ENCODE results near the gene SAMSN1. TPM values are rescaled to one million over a fixed set of nuclear protein-coding genes. Genes with fewer than 3 reads are reported as not detected.
A peak's percentile ranks its signal among the peaks of the same experiment; 100 is the strongest.

Gene SAMSN1
- total and polyA plus RNA-seq, 8 donors = 1.6 to 21.6 (median 11.1) TPM; not detected in 1

GRCh38 chr21:14480411-14481031, 65.6 kb downstream of the SAMSN1 start:
- H3K4me1 ChIP-seq = peaks cover 0 to 25% (median 9%) of the 10 kb centered on the region in 4 donors
- H3K9me3 ChIP-seq = no peaks in the 10 kb centered on the region
- 40 to 55% (median 55%) methylated on average over 3 of the region's 3 CpGs for WGBS, 5 donors
- peak overlapping the region in 2 of 5 donors; percentile 42 to 68 for H3K27ac ChIP-seq
- peak in 1 of 2 donors; percentile 31 for DNase-seq
- H3K36me3 ChIP-seq = no peaks in the 10 kb centered on the region
- no peak for TF ChIP-seq POLR2AphosphoS5 (IDR thresholded peaks at IDR 0.05)
- no peak for TF ChIP-seq POLR2A (IDR thresholded peaks at IDR 0.05)
- no peak for TF ChIP-seq CTCF (IDR thresholded peaks at IDR 0.05)
- TF ChIP-seq EP300 (IDR thresholded peaks at IDR 0.05) = no peak
- no peak overlapping the region for H3K4me3 ChIP-seq
- H3K27me3 ChIP-seq = no peaks in the 10 kb centered on the region
- intact Hi-C loops (cut with DNase I; ENCODE audit: low total_unique reads) = no loop called here

- DNase-seq = no peak
- H3K27me3 ChIP-seq = no peaks in the 10 kb centered on the region
- H3K4me1 ChIP-seq = peaks cover 0 to 25% (median 9%) of the 10 kb centered on the region in 4 donors
- no peak overlapping the region for H3K27ac ChIP-seq
- intact Hi-C loops (cut with DNase I; ENCODE audit: low total_unique reads) = no loop called here
- H3K9me3 ChIP-seq = no peaks in the 10 kb centered on the region
- TF ChIP-seq POLR2A (IDR thresholded peaks at IDR 0.05) = no peak
- no peaks in the 10 kb centered on the region for H3K36me3 ChIP-seq
- no peak overlapping the region for H3K4me3 ChIP-seq
- WGBS, 5 donors = 50 to 100% (median 91%) methylated on average over 1 of the region's 1 CpG
These were observed 66.8 kb downstream of the SAMSN1 start for GRCh38 chr21:14479241-14479786.

GRCh38 chr21:14477841-14478240, 68.3 kb downstream of the SAMSN1 start:
- Histone ChIP-seq H3K36me3 (no peaks in the 10 kb centered on the region), H3K27ac (no peak overlapping the region), H3K4me3 (no peak overlapping the region), H3K27me3 (no peaks in the 10 kb centered on the region), H3K9me3 (no peaks in the 10 kb centered on the region), H3K4me1 (peaks cover 0 to 25% (median 9%) of the 10 kb centered on the region in 4 donors)
- intact Hi-C loops (cut with DNase I; ENCODE audit: low total_unique reads) = no loop called here
- WGBS, 5 donors = 60 to 78% (median 69%) methylated on average over 1 of the region's 1 CpG
- TF ChIP-seq EP300 (IDR thresholded peaks at IDR 0.05) (no peak), POLR2A (IDR thresholded peaks at IDR 0.05) (no peak), POLR2AphosphoS5 (IDR thresholded peaks at IDR 0.05) (no peak), CTCF (IDR thresholded peaks at IDR 0.05) (no peak)
- DNase-seq = no peak

GRCh38 chr21:14477133-14477532, 69.0 kb downstream of the SAMSN1 start:
- Histone ChIP-seq H3K4me3 (no peak overlapping the region), H3K36me3 (no peaks in the 10 kb centered on the region), H3K27ac (no peak overlapping the region), H3K9me3 (no peaks in the 10 kb centered on the region), H3K27me3 (no peaks in the 10 kb centered on the region), H3K4me1 (peaks cover 0 to 25% (median 9%) of the 10 kb centered on the region in 4 donors)
- TF ChIP-seq POLR2AphosphoS5 (IDR thresholded peaks at IDR 0.05) (no peak), CTCF (IDR thresholded peaks at IDR 0.05) (no peak), EP300 (IDR thresholded peaks at IDR 0.05) (no peak), POLR2A (IDR thresholded peaks at IDR 0.05) (no peak)
- no peak for DNase-seq
- intact Hi-C loops (cut with DNase I; ENCODE audit: low total_unique reads) = no loop called here
- WGBS, 5 donors = 80 to 92% (median 87%) methylated on average over 2 of the region's 2 CpGs

- DNase-seq = no peak
- H3K27ac ChIP-seq = no peak overlapping the region
These were observed 71.1 kb downstream of the SAMSN1 start for GRCh38 chr21:14474995-14475394.

More at GRCh38 chr21:14474995-14475394, 71.1 kb downstream of the SAMSN1 start:
- peaks cover 0 to 5% (median under 1%) of the 10 kb centered on the region in 4 donors for H3K4me1 ChIP-seq
- intact Hi-C loops (cut with DNase I; ENCODE audit: low total_unique reads) = no loop called here
- H3K4me3 ChIP-seq = no peak overlapping the region
- TF ChIP-seq POLR2A (IDR thresholded peaks at IDR 0.05) = no peak
- no peak for TF ChIP-seq POLR2AphosphoS5 (IDR thresholded peaks at IDR 0.05)
- no peak for TF ChIP-seq CTCF (IDR thresholded peaks at IDR 0.05)
- TF ChIP-seq EP300 (IDR thresholded peaks at IDR 0.05) = no peak
- H3K36me3 ChIP-seq = no peaks in the 10 kb centered on the region
- no peaks in the 10 kb centered on the region for H3K27me3 ChIP-seq
- H3K9me3 ChIP-seq = no peaks in the 10 kb centered on the region

Data from stomach (tissue), 9 donors.